Activated CD4-positive, alpha-beta memory T cell treated with anti-CD3 and anti-CD28 coated beads, Interleukin-2, amount 10 ng/mL, durations not matched to agents 7 days and 5 days (primary cell): ENCODE results near the gene SCT. TPM values are rescaled to one million over a fixed set of nuclear protein-coding genes. Genes with fewer than 3 reads are reported as not detected.

Source experiments
- CTCF ChIA-PET: fragments of 350-600 bp; sonication (Branson Sonifier 250); formaldehyde crosslinking; loops from one replicate; lab custom pipeline; 2021; ENCODE audit warnings: antibody characterized with exemption, inconsistent platforms; lab: Charles Lee
- POLR2A ChIA-PET: fragments of 350-600 bp; sonication (Branson Sonifier 250); formaldehyde crosslinking; loops from one replicate; lab custom pipeline; 2021; ENCODE audit warnings: antibody characterized with exemption; lab: Charles Lee
- DNase-seq: peaks from one replicate; pipeline ENCODE4 v3.0.0-alpha.2; 2020
- H3K27ac Mint-ChIP-seq: one replicate; pipeline ENCODE4 v1.8.0; 2021; ENCODE audit warnings: mild to moderate bottlenecking, mixed read lengths
- H3K27me3 Mint-ChIP-seq: one replicate; pipeline ENCODE4 v1.8.0; 2021; ENCODE audit warnings: mixed read lengths
- H3K36me3 Mint-ChIP-seq: one replicate; pipeline ENCODE4 v1.8.0; 2021; ENCODE audit warnings: low read depth, mixed read lengths
- H3K4me1 Mint-ChIP-seq: one replicate; pipeline ENCODE4 v1.8.0; 2021; ENCODE audit warnings: mixed read lengths
- H3K4me3 Mint-ChIP-seq: one replicate; pipeline ENCODE4 v1.8.0; 2021; ENCODE audit warnings: mild to moderate bottlenecking, mixed read lengths
- H3K9me3 Mint-ChIP-seq: one replicate; pipeline ENCODE4 v1.8.0; 2021; ENCODE audit warnings: mixed read lengths
- total RNA-seq, 2 experiments: library from RNA; stranded (reverse); gene quantifications; one replicate each; pipeline ENCODE4 v1.2.3, GENCODE V29; 2021

Gene SCT
- not detected for total RNA-seq

- Mint-ChIP-seq H3K36me3 (no peaks in the 10 kb centered on the region), H3K4me3 (no peak within 1 kb of the TSS), H3K9me3 (no peaks in the 10 kb centered on the region), H3K4me1 (peaks cover 19% of the 10 kb centered on the region), H3K27me3 (peaks cover 22% of the 10 kb centered on the region), H3K27ac (no peak within 1 kb of the TSS)
- DNase-seq = no peak
- CTCF ChIA-PET = no interaction called here
- POLR2A ChIA-PET = no interaction called here
These were observed at the start of gene SCT for GRCh38 chr11:626475-627307. Gene SCT, minus strand, starts transcription at chr11:627181. Its CDS starts 38 bp downstream, at chr11:627143.

- Mint-ChIP-seq H3K36me3 (peaks cover 27% of the 10 kb centered on the region), H3K27ac (no peak overlapping the region), H3K27me3 (no peaks in the 10 kb centered on the region), H3K4me3 (no peak overlapping the region), H3K4me1 (no peaks in the 10 kb centered on the region), H3K9me3 (no peaks in the 10 kb centered on the region)
- DNase-seq = no peak
- ChIA-PET POLR2A (interaction anchor here (1.1 to 1.2 kb wide), 2 partner anchors 22 to 62 kb away, joined by 3 read pairs; partner anchors contain the start of gene TMEM80), CTCF (interaction anchor here (0.6 to 1.1 kb wide), 3 partner anchors 11 to 70 kb away, joined by 3 read pairs; no protein-coding TSS in a partner anchor)
These were observed 47.4 kb upstream of the SCT start for GRCh38 chr11:674406-674805.

- CTCF ChIA-PET = no interaction called here
- no peaks in the 10 kb centered on the region for H3K9me3 Mint-ChIP-seq
- no peaks in the 10 kb centered on the region for H3K4me1 Mint-ChIP-seq
- no peak for DNase-seq
- no peaks in the 10 kb centered on the region for H3K27me3 Mint-ChIP-seq
- peaks cover 27% of the 10 kb centered on the region for H3K36me3 Mint-ChIP-seq
- POLR2A ChIA-PET = interaction anchor here (1.1 to 1.2 kb wide), 2 partner anchors 22 to 62 kb away, joined by 3 read pairs; partner anchors contain the start of gene TMEM80
- H3K27ac Mint-ChIP-seq = no peak overlapping the region
- no peak overlapping the region for H3K4me3 Mint-ChIP-seq
These were observed 46.9 kb upstream of the SCT start for GRCh38 chr11:673866-674265.

- Mint-ChIP-seq H3K27ac (no peak overlapping the region), H3K36me3 (peaks cover 15% of the 10 kb centered on the region), H3K4me3 (no peak overlapping the region), H3K4me1 (no peaks in the 10 kb centered on the region), H3K27me3 (no peaks in the 10 kb centered on the region), H3K9me3 (no peaks in the 10 kb centered on the region)
- POLR2A ChIA-PET = no interaction called here
- CTCF ChIA-PET = no interaction called here
- DNase-seq = no peak
These were observed 38.8 kb upstream of the SCT start for GRCh38 chr11:665704-666281.

GRCh38 chr11:665062-665703, 38.2 kb upstream of the SCT start:
- ChIA-PET POLR2A (no interaction called here), CTCF (interaction anchor here (0.6 kb wide), 1 partner anchor 24 kb away, joined by 3 read pairs; no protein-coding TSS in a partner anchor)
- Mint-ChIP-seq H3K27me3 (no peaks in the 10 kb centered on the region), H3K4me1 (no peaks in the 10 kb centered on the region), H3K36me3 (peaks cover 15% of the 10 kb centered on the region), H3K9me3 (no peaks in the 10 kb centered on the region), H3K4me3 (no peak overlapping the region), H3K27ac (no peak overlapping the region)
- no peak for DNase-seq

DNA sequence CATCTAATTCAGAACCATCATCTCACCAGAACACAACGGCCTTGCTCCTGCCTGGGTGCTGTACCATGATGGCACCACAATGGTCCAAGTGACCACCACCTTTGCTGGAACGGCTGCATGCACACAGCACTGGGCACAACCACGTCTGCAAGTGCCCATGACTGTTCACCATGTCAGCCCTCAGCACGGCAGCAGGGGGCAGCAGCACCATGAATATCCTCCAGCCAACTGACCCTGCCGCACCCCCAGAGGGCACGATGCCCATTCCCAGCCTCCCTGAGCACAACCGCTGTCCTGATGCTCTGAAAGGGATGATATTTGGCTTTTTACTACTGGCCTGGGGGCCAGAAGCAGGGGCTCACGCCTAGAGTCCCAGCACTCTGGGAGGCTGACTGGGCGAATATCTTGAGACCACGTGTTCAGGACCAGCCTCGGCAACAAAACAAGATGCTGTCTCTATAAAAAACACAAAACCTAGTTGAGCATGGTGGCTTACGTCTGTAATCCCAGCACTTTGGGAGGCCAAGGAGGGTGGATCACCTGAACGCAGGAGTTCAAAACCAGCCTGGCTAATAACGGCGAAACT, 35.8 kb upstream of the SCT start:
- no peaks in the 10 kb centered on the region for H3K4me1 Mint-ChIP-seq
- DNase-seq = peak; percentile 45
- no peaks in the 10 kb centered on the region for H3K27me3 Mint-ChIP-seq
- no peak overlapping the region for H3K4me3 Mint-ChIP-seq
- H3K9me3 Mint-ChIP-seq = no peaks in the 10 kb centered on the region
- no peak overlapping the region for H3K27ac Mint-ChIP-seq
- ChIA-PET CTCF (interaction anchor here (1.4 to 2.9 kb wide), 2 partner anchors 61 to 64 kb away, joined by 3 to 12 read pairs; no protein-coding TSS in a partner anchor), POLR2A (no interaction called here)
- peaks cover 15% of the 10 kb centered on the region for H3K36me3 Mint-ChIP-seq

GRCh38 chr11:660681-661444, 33.9 kb upstream of the SCT start:
- H3K36me3 Mint-ChIP-seq = peaks cover 11% of the 10 kb centered on the region
- H3K9me3 Mint-ChIP-seq = no peaks in the 10 kb centered on the region
- POLR2A ChIA-PET = interaction anchor here (0.6 kb wide), 1 partner anchor 128 kb away, joined by 3 read pairs; no protein-coding TSS in a partner anchor
- no peaks in the 10 kb centered on the region for H3K27me3 Mint-ChIP-seq
- no peak overlapping the region for H3K4me3 Mint-ChIP-seq
- CTCF ChIA-PET = interaction anchor here (0.6 to 2.9 kb wide), 2 partner anchors 63 to 212 kb away, joined by 4 to 12 read pairs; no protein-coding TSS in a partner anchor
- no peaks in the 10 kb centered on the region for H3K4me1 Mint-ChIP-seq
- DNase-seq = no peak
- no peak overlapping the region for H3K27ac Mint-ChIP-seq

GRCh38 chr11:660281-660680, 33.3 kb upstream of the SCT start:
- H3K4me3 Mint-ChIP-seq = no peak overlapping the region
- DNase-seq = no peak
- H3K36me3 Mint-ChIP-seq = peaks cover 10% of the 10 kb centered on the region
- H3K27ac Mint-ChIP-seq = no peak overlapping the region
- H3K4me1 Mint-ChIP-seq = no peaks in the 10 kb centered on the region
- ChIA-PET POLR2A (no interaction called here), CTCF (interaction anchor here (0.6 to 2.9 kb wide), 2 partner anchors 64 to 212 kb away, joined by 4 to 12 read pairs; no protein-coding TSS in a partner anchor)
- no peaks in the 10 kb centered on the region for H3K9me3 Mint-ChIP-seq
- H3K27me3 Mint-ChIP-seq = no peaks in the 10 kb centered on the region

GRCh38 chr11:659532-660085, 32.6 kb upstream of the SCT start:
- H3K27ac Mint-ChIP-seq = no peak overlapping the region
- CTCF ChIA-PET = no interaction called here
- POLR2A ChIA-PET = no interaction called here
- peaks cover 10% of the 10 kb centered on the region for H3K36me3 Mint-ChIP-seq
- no peak overlapping the region for H3K4me3 Mint-ChIP-seq
- no peaks in the 10 kb centered on the region for H3K4me1 Mint-ChIP-seq
- H3K9me3 Mint-ChIP-seq = no peaks in the 10 kb centered on the region
- no peak for DNase-seq
- H3K27me3 Mint-ChIP-seq = no peaks in the 10 kb centered on the region

DNA sequence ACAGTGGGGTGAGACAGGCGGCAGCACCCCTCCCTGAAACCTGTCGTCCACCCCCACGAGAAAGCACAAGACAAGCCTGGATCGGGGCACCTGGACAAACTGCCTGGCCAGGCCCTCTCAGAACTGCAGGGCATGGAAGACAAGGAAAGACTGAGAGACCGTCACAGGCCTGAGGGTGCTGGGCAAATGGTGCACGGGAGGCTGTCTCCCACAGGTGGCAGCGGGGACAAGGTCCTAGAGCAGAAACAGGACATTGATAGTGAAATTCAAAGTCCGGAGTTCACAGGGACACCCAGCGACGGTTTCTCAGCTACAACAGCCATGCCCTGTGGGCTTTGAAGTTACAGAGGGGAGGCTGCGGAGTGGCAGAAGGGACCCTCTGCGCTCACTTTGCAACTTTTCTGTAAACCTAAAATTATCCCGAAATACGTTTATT, 30.7 kb upstream of the SCT start:
- no peaks in the 10 kb centered on the region for H3K4me1 Mint-ChIP-seq
- POLR2A ChIA-PET = no interaction called here
- H3K4me3 Mint-ChIP-seq = no peak overlapping the region
- H3K36me3 Mint-ChIP-seq = peaks cover 7% of the 10 kb centered on the region
- no peak overlapping the region for H3K27ac Mint-ChIP-seq
- no peak for DNase-seq
- no peaks in the 10 kb centered on the region for H3K27me3 Mint-ChIP-seq
- CTCF ChIA-PET = no interaction called here
- H3K9me3 Mint-ChIP-seq = no peaks in the 10 kb centered on the region

- Mint-ChIP-seq H3K27me3 (no peaks in the 10 kb centered on the region), H3K4me1 (no peaks in the 10 kb centered on the region), H3K27ac (no peak overlapping the region), H3K4me3 (no peak overlapping the region), H3K36me3 (peaks cover 5% of the 10 kb centered on the region), H3K9me3 (no peaks in the 10 kb centered on the region)
- no peak for DNase-seq
- POLR2A ChIA-PET = no interaction called here
- CTCF ChIA-PET = no interaction called here
These were observed 29.9 kb upstream of the SCT start for GRCh38 chr11:656866-657265.

- H3K36me3 Mint-ChIP-seq = peaks cover 5% of the 10 kb centered on the region
- POLR2A ChIA-PET = no interaction called here
- H3K4me1 Mint-ChIP-seq = no peaks in the 10 kb centered on the region
- no peak for DNase-seq
- H3K4me3 Mint-ChIP-seq = no peak overlapping the region
- no peak overlapping the region for H3K27ac Mint-ChIP-seq
- no peaks in the 10 kb centered on the region for H3K9me3 Mint-ChIP-seq
- H3K27me3 Mint-ChIP-seq = no peaks in the 10 kb centered on the region
- CTCF ChIA-PET = no interaction called here
These were observed 29.4 kb upstream of the SCT start for GRCh38 chr11:656426-656825.
